GM10847 (cell line): ENCODE measurements around the gene ATP2C2.

ENCODE experiments used
- POLR2A ChIP-seq: IDR thresholded peaks from 2 replicates; pipeline ENCODE4 v1.6.1; 2011; ENCODE audit not compliant: insufficient read length; ENCODE audit errors: extremely low read depth

The ATP2C2 gene

GRCh38 chr16:84396537-84397008 is 28.2 kb downstream of the ATP2C2 start:
- no peak for TF ChIP-seq POLR2A

GRCh38 chr16:84397090-84397489 is 28.8 kb downstream of the ATP2C2 start:
- no peak for TF ChIP-seq POLR2A

DNA sequence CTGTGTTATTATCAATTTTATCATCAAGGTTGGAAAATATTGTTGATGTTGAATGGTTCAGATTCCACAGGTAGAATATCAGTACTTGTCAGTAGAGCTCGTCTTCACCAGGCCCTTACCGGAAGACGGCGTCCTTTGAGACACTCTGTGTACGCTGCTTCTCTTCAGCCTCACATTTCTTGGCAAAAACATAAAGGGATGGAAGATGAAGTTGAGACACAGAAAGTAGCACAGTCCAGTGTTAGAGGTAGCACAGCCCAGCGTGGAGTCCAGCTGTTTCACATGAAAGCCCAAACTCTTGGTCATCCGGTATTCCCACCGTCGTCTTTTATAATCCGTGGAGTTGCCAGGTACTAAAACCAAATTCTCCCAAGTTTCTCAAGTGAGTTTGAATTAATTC is 30.4 kb downstream of the ATP2C2 start:
- TF ChIP-seq POLR2A: no peak

- TF ChIP-seq POLR2A: no peak
These were observed 36.0 kb downstream of the ATP2C2 start for GRCh38 chr16:84404324-84404723.

DNA sequence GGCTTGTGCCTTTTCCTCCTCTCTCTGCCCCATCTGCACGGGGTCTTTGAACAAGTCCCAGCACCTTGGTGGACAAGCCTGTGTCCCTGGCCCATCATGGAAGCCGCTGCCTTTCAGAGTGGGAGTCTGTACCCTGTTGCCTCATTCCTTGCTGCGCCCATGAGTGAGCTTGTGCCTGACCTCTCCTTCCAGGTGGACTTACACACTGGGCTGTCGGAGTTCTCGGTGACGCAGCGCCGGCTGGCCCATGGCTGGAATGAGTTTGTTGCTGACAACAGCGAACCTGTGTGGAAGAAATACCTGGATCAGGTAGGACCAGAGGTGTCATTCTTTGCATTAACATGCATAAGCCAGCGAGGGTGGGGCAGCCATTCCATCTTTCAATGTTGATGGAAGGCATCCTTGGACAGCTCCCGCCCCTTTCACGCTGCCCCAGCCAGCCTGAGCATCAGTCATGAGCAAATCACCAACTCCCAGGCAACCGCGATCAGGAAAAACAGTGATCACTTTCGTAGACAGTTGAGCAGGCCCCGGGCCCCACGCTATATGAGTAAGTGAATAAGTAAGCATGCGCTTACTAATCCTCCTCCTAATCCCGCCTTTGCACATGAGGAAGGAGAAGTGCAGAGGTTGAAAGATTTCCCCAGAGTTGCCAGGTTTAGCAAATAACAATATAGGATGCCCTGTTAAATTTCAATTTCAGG is 36.8 kb downstream of the ATP2C2 start:
- no peak for TF ChIP-seq POLR2A

GRCh38 chr16:84406006-84406963 is 37.9 kb downstream of the ATP2C2 start:
- TF ChIP-seq POLR2A: no peak

GRCh38 chr16:84407588-84408313 is 39.4 kb downstream of the ATP2C2 start:
- no peak for TF ChIP-seq POLR2A

DNA sequence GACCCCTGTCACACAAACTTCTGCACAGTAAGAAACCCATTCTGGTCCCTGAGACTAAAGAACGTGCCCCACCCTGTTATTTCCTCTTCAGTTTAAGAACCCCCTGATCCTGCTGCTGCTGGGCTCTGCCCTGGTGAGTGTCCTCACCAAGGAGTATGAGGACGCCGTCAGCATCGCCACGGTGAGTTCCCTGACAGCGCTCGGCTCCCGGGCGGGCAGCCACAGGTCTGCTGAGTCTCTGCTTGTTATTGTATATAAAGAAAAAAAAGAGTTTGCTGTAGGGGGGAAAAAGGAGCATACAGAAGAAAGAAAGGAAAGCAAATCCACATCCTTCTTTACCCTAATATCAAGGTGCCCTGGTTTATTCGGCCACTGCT is 40.0 kb downstream of the ATP2C2 start:
- TF ChIP-seq POLR2A: no peak

DNA sequence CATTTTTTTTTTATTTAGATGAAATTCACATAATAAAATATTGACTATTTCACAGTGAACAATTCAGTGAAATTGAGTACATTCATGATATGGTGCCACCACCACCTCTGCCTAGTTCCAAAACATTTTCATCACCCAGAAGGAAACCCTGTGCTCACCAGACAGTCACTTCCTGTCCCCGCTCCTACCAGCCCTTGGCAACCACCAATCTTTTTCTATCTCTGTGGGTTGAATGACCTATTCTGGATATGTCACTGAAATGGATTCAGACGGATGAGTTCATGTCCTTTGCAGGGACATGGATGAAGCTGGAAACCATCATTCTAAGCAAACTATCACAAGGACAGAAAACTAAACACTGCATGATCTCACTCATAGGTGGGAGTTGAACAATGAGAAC is 40.5 kb downstream of the ATP2C2 start:
- TF ChIP-seq POLR2A: no peak

DNA sequence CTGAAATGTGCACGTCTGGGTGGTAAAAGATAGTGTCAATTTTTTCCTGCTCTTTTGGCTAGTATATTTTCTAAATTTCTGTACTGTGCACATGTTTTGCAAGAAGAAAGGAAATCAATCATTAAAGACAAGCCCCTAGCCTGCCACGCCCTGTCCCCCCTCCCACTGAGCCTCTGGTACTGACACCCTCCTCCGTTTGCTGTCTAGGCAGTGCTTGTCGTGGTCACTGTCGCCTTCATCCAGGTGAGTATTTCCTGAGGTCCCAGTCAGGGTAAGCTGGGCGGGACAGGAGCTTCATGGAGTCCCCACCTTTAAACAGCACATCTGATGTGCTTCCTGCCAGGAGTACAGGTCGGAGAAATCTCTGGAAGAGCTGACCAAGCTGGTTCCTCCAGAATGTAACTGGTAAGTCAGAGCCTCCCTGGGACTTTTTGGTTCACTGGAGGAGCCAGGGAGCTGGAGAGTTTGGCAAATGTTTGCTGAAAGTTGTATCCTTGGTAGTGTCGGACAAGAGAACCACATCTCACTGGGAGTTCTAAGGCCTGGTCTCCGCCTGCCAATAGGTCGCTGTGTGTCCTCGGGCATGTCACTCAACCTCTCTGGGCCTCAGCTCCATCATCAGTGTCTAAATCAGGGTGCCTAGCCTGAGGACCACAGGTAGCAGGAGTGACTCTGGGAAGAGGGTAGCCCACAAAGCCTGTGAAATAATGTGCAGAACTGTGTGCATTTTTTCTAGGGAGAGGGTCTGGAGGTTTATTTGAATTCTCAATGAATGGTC is 42.2 kb downstream of the ATP2C2 start:
- TF ChIP-seq POLR2A: no peak

DNA sequence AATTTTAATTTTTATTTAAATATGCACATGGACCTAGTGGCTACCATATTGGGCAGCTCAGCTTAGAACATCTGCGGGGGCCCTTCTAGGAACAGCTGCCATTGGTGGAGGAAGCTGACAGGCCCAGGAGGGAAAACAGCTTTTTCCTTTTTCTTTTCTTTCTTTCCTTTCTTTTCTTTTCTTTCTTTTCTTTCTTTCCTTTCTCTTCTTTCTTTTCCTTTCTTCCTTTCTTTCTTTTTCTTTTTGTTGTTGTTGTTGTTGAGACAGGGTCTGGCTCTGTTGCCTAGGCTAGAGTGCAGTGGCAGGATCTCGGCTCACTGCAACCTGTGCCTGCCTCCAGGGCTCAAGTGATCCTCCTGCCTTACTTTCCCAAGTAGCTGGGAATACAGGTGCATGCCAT is 43.4 kb downstream of the ATP2C2 start:
- TF ChIP-seq POLR2A: no peak

GRCh38 chr16:84412262-84412661 is 43.9 kb downstream of the ATP2C2 start:
- TF ChIP-seq POLR2A: no peak

DNA sequence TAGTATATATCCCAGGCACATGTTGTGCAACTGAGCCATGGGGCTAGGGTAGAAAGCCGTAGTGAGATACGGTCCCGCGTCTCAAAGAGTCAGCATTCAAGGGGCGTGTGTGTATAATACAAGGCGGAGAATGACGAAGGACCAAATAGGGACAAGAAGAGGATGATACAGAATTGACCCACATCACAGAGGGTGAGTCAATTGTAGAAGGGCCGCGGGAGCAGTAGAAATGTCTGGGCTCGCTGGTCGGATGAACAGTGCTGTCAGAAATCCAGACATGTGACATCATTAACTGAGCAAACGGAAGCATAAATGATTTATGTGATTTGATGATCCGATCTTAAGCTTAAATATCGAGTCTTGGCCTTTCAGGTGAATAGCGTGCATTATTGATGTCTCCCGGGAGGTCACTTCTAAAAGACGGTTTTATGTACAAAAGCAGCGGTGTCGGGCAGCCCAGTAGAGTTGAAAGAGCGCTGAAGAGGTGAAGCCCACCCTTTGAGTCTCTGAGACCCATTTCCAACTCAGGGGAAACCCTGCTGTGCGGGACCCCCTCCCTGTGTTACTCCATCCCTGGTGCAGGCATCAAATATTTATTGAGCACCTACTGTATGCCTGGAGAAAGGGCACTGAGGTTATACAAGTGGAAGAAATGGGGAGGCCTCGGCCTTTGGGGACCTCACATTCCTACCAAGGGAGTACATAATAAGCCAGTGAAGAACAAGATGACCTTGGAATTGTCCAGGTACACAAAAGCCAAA is 45.1 kb downstream of the ATP2C2 start:
- TF ChIP-seq POLR2A: no peak

DNA sequence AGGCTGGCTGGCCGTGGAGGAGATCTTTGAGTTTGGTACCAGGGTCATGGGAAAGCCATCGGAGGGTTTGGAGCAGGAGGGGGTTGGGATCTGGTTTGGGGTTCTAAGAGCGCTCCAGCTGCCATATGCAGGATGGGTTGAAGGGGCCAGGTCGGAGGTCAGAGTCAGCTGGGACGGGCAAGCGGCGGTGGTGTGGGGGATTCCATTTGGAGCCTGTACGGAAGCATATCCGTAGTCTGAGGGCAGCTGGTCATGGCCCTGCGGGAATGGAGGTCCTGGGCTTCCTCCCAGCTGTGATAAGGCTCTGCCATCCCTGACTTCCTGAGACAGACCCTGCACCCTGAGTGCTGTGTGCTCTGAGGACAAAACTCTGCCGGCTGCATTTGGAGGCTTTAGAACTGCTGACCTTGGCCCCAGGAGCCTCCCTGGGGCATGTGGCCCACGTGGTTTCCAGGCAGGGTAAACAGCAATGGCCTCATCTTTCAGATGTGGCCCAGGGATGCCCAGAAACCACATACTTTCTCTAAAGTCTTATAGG is 46.5 kb downstream of the ATP2C2 start:
- TF ChIP-seq POLR2A: no peak
